HG03457 (cell line): ENCODE data around the gene WSCD2.

Experiments
- ATAC-seq: cut with Tn5 transposase; IDR thresholded peaks from one replicate; pipeline ENCODE4 v1.9.1; 2021; ENCODE audit warnings: moderate number of reproducible peaks; ENCODE audit not compliant: unreplicated experiment

Gene WSCD2

GRCh38 chr12:108231909-108232434 lies 102.9 kb downstream of the WSCD2 start:
- ATAC-seq = no peak

- ATAC-seq = no peak
These were observed 103.5 kb downstream of the WSCD2 start for GRCh38 chr12:108232565-108232964.

- no peak for ATAC-seq
These were observed 105.1 kb downstream of the WSCD2 start for GRCh38 chr12:108234158-108234557.

DNA sequence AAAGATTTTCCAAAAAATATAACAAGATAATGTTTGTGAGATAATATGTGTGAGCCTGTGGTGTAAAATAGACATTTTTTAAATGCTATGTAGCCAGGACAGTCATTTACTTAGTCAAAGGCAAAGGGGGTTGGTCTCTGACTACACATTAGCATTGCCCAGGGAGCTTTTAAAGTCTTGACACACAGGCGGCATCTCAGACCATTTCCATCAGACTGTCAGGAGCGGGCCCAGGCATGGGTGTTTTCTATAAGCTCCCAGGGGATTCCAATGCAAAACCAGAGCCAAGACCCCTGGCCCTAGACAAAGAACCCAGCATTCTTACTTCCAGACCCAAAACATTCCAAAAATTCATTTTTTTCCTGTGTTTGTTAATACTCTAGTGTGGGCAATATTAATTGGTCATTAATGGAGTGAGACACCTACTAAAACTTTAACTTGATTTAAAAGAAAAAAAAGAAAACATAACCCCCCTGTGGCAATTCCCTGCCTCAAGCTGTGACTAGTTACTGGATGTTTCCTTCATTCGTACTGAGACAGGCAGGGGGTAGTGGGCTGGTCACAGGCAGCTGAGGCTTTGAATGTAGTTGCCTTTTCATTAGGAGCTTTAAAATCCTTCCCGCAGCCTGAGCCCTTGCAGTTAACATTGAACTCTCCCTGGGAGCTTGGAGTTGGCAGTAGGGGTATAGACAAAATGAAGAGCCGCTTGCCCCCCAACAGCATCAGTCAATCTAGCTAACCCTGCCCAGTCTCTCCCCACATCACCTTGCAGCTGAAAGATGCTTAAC lies 106.3 kb downstream of the WSCD2 start:
- no peak for ATAC-seq

DNA sequence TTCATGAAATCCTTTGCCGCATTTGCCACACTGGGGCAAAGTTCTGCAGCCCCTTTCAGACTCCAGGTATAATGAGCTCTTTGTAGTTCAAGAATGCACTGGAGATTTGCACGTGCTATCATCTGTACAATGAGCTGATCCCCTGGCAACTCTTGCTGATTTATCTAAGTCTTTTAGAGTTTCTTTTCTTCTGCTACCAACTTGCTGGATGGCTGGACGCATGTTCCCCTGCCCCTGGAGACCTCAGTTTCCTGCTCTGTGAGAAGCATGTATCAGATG lies 106.8 kb downstream of the WSCD2 start:
- ATAC-seq = no peak

- ATAC-seq = no peak
These were observed 107.3 kb downstream of the WSCD2 start for GRCh38 chr12:108236366-108236765.

- no peak for ATAC-seq
These were observed 108.2 kb downstream of the WSCD2 start for GRCh38 chr12:108237272-108237671.

- ATAC-seq = no peak
These were observed 109.4 kb downstream of the WSCD2 start for GRCh38 chr12:108238474-108238873.

DNA sequence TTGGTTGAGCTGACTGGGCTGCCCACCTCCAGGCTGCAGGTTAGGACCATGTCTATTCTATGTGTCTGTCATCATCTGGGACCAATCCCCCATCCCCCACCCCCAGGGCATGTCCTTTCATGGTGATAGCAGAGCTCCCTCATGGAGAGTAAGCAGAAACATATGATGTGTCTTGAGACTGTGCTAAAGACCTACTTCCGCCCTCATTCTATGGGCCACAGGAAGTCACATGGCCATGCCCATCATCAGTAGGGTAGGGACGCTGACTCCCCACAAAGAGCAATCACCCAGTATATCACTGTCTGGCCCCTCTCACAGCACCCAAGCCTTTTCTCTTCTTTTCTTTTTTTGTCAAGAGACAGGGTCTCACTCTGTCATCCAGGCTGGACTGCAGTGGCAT lies 110.3 kb downstream of the WSCD2 start:
- ATAC-seq = no peak

GRCh38 chr12:108240027-108240785 lies 111.1 kb downstream of the WSCD2 start:
- no peak for ATAC-seq

DNA sequence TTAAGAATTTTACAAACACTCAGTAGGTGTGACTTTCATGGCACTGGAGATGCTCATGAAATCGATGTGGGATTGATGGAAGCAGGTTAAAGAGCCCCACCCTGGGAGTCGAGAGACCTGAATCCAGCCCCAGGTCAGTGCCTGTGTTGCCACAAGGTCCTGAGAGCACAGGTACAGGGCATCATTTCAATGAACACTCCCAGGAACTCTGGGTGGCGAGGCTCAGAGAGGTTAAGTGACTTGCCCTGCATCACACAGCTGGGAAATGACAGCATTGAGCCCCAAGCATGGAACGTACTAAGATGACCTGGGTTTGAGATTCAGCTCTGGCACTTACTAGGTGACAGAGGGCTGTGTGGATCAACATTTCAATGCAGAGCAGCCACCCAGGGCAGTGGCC lies 111.8 kb downstream of the WSCD2 start:
- ATAC-seq = no peak

DNA sequence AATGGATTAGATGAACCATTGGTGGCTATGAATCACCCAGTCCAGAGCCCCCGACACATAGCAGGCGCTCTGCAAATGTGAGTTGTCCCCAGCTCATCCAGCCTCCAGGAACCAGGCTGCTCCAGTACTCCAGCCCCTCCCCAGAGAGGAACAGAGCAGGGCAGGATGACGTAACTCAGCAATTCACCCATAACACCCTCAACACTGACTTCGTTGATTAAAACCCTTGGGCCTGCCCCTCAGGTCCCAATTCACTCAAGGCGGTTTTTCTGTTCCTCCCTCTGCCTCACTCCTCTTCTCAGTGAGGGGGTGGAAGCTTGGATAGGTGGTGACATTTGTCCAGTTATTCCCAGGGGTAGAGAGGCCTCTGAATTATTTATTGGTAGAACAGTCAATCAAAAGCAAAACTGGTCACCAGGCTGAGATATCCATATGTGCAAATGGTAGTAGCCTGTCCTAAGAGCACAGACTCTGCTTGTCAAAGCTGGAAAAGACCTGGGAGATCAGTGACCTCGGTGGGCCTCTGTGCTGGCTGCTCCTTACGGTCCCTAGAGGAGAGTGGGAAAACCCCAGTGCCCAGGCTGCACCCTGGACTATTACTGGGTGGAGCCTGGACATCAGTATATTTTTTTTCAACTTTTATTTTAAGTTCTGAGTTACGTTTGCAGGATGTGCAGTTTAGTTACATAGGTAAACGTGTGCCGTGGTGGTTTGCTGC lies 113.1 kb downstream of the WSCD2 start:
- no peak for ATAC-seq

- ATAC-seq = no peak
These were observed 118.0 kb downstream of the WSCD2 start for GRCh38 chr12:108247130-108247529.

DNA sequence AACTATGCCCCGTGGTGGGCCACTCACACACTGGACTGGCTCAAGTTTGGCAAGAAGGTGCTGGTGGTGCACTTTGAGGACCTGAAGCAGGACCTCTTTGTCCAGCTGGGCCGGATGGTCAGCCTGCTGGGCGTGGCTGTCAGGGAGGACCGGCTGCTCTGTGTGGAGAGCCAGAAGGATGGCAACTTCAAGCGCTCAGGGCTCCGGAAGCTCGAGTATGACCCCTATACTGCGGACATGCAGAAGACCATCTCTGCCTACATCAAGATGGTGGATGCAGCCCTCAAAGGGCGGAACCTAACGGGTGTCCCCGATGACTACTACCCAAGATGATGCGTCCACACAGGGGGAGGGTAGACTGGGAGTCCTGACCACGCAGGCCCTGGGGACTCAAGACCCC lies 118.9 kb downstream of the WSCD2 start:
- ATAC-seq = no peak

DNA sequence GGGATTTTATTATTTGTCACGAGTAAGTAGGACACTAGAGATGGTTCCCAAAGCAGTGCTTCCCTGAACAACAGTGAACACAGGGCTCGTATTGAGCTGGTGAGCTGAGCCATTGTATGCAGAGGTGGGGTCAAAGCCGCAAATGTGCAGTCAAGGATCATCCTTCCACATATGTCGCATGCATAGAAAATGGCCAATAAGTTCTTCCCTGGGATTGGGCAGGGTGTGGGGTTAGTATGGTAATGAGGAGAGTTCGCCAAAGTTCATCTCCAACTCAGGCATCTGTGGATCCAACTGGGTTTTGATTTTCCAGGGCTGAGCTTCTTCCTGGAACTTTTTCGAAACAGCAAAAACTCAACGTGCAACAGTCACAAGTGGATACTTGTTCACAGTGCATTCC lies 123.4 kb downstream of the WSCD2 start:
- no peak for ATAC-seq

DNA sequence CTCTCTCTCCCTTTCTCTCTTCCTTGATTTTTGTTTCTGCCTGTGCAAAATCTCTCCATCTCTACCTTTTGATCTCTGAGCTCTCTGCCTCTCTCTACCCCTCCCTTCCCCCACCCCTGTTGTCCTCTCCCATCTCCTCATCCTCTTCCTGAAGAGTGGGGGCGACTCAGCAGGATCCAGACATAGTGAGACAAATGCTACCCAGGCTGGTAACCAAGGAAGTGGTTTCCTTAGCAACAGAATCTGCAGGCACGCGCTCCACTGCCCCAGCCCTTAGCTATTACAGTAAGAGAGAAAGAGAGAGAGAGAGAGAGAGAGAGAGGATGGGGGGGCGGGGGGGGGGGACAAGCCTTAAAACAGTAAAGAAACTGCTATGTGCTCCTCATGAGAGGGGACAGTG lies 124.5 kb downstream of the WSCD2 start:
- no peak for ATAC-seq

DNA sequence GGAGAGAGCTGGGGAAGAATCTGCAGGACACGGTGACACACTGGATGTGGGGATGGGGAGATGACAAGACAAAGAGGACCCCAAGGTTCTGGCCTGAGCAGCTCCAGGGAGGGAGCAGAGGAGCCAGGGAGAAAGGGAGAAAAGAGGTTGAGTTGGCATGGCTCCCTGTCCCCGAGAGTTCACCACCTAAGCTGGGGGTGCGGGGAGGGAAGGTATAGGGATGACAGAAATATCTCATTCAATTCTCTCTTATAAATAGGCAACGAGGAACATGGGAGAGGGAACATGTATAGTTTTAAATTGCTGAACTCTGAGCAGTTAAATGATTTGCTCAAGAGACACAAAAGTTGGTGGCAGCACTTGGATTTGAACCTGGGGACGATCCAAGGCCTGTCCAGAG lies 124.9 kb downstream of the WSCD2 start:
- no peak for ATAC-seq

- no peak for ATAC-seq
These were observed 125.6 kb downstream of the WSCD2 start for GRCh38 chr12:108254517-108255251.

DNA sequence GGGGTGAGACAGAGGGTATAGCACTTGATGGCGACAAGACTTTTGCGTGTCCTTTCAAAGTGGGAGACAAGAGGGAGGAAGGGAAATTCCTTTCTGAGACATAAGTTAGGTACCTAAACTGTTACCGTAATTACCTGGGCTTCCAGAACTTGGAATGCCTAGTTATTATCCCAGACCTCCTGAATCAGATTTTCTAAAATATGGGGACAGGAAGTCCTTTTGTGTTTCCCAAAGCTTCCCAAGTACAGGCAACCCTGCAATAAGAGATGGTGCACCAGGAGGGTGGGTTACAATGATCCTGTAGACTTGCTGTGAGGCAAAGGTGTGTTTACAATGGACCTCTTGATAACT lies 126.1 kb downstream of the WSCD2 start:
- no peak for ATAC-seq

DNA sequence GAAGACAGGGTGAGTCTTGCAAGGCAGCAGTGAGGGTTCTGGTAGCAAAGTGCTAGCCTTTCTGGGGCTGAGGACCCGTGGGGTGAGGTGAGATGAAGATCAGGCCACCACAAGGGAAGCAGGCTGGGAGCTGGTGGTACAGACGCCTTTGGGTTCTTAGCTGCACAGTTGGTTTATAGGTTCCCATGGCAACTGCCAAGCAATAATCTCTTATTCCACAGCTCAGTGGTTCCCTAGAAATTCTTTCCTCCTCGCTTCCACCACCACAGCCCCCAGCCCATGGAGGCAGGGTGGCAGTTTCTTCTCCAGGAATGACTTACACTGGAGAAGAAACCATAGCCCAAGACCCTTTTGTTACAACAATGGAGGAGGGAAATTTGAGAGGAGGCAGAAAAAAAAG lies 127.9 kb downstream of the WSCD2 start:
- no peak for ATAC-seq

GRCh38 chr12:108257610-108258106 lies 128.6 kb downstream of the WSCD2 start:
- ATAC-seq = no peak
